IPS-18a (cell line): ENCODE data around the gene NRAP.
A peak's percentile ranks its signal among the peaks of the same experiment; 100 is the strongest.

Experiments used
- H3K27ac ChIP-seq: one replicate; pipeline ENCODE4 v1.5.1; 2013; ENCODE audit warnings: low read length
- H3K27me3 ChIP-seq: one replicate; pipeline ENCODE4 v1.6.1; 2013; ENCODE audit warnings: mild to moderate bottlenecking, low read length; ENCODE audit not compliant: control insufficient read depth, insufficient read depth
- H3K36me3 ChIP-seq: one replicate; pipeline ENCODE4 v1.6.1; 2013; ENCODE audit warnings: low read depth, low read length; ENCODE audit not compliant: control insufficient read depth
- H3K4me1 ChIP-seq: one replicate; pipeline ENCODE4 v1.6.1; 2013; ENCODE audit warnings: low read depth, low read length; ENCODE audit not compliant: control insufficient read depth
- H3K4me3 ChIP-seq: one replicate; pipeline ENCODE4 v1.5.1; 2013; ENCODE audit warnings: low read length
- H3K9ac ChIP-seq: one replicate; pipeline ENCODE4 v1.6.1; 2013; ENCODE audit warnings: mild to moderate bottlenecking, low read length, moderate library complexity
- H3K9me3 ChIP-seq: one replicate; pipeline ENCODE4 v1.6.1; 2013; ENCODE audit warnings: low read depth, low read length; ENCODE audit not compliant: control insufficient read depth

Gene NRAP

GRCh38 chr10:113616244-113617074 lies 47.4 kb downstream of the NRAP start:
- H3K27ac ChIP-seq, result no peak overlapping the region
- H3K4me1 ChIP-seq, result peaks cover 55% of the 10 kb centered on the region
- no peaks in the 10 kb centered on the region for H3K9me3 ChIP-seq
- peaks cover 17% of the 10 kb centered on the region for H3K27me3 ChIP-seq
- H3K4me3 ChIP-seq, result peak overlapping the region; percentile 37
- H3K36me3 ChIP-seq, result no peaks in the 10 kb centered on the region
- no peak overlapping the region for H3K9ac ChIP-seq

GRCh38 chr10:113613977-113614690 lies 49.7 kb downstream of the NRAP start:
- H3K27ac ChIP-seq, result no peak overlapping the region
- peaks cover 17% of the 10 kb centered on the region for H3K27me3 ChIP-seq
- no peak overlapping the region for H3K4me3 ChIP-seq
- peaks cover 39% of the 10 kb centered on the region for H3K4me1 ChIP-seq
- H3K9ac ChIP-seq, result no peak overlapping the region
- no peaks in the 10 kb centered on the region for H3K9me3 ChIP-seq
- H3K36me3 ChIP-seq, result no peaks in the 10 kb centered on the region

- peaks cover 17% of the 10 kb centered on the region for H3K27me3 ChIP-seq
- H3K36me3 ChIP-seq, result no peaks in the 10 kb centered on the region
- H3K4me3 ChIP-seq, result no peak overlapping the region
- no peaks in the 10 kb centered on the region for H3K9me3 ChIP-seq
- H3K4me1 ChIP-seq, result peaks cover 39% of the 10 kb centered on the region
- no peak overlapping the region for H3K27ac ChIP-seq
- H3K9ac ChIP-seq, result no peak overlapping the region
Measured at GRCh38 chr10:113613427-113613826, 50.4 kb downstream of the NRAP start.

- Histone ChIP-seq H3K4me3 (no peak overlapping the region), H3K9ac (no peak overlapping the region), H3K4me1 (peaks cover 33% of the 10 kb centered on the region), H3K9me3 (no peaks in the 10 kb centered on the region), H3K27me3 (peaks cover 17% of the 10 kb centered on the region), H3K36me3 (no peaks in the 10 kb centered on the region), H3K27ac (no peak overlapping the region)
Measured at GRCh38 chr10:113612154-113612553, 51.7 kb downstream of the NRAP start.

DNA sequence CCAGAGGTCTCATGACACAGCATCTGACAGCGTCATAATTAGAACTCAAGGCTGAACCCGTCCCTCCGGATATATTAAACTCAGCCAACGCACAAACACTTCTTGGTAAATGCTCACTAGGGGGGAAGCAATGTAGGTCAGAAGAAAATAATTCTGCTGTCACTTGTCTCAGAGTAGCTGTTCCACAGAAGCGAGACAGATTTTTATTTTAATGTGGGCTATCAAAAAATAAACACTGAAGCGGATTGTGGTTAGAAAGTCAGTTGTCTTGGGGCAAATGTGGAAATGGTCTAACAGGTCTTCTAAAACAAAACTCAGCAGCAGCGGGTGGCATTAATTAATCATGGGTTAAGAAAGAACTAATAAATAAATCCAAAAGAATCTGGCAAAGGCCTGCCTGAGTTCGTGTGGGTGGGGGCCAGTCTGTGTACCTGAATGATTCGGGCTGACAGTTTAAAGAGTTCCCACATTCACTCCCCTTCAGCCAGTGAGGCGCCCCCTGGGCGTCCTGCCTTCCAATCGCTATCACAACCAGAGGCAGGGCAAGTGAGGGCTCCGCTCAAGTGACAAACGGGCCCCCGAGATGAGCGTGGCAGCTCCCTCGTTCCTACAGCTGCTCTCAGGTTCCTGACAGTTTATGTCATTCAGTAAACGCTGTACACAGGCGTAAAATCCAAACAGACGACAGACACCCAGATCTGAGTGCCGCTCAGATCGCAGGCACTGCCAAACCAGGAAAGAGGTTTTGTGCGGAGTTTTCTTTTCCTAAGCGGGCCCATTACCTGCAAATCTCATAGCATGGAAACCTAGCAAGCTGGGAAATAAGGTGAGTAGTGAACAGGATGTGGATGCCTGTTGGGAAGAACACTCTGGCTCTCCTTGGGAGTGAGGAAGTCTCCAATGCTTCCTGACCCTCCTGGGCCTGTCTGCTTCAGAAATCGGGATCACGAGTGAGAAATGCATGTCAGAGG lies 52.9 kb downstream of the NRAP start:
- Histone ChIP-seq H3K9me3 (no peaks in the 10 kb centered on the region), H3K27me3 (peaks cover 17% of the 10 kb centered on the region), H3K36me3 (no peaks in the 10 kb centered on the region), H3K9ac (no peak overlapping the region), H3K27ac (no peak overlapping the region), H3K4me1 (peaks cover 21% of the 10 kb centered on the region), H3K4me3 (no peak overlapping the region)

GRCh38 chr10:113609704-113610108 lies 54.1 kb downstream of the NRAP start:
- H3K4me3 ChIP-seq, result no peak overlapping the region
- no peak overlapping the region for H3K9ac ChIP-seq
- H3K27me3 ChIP-seq, result peaks cover 10% of the 10 kb centered on the region
- peaks cover 13% of the 10 kb centered on the region for H3K4me1 ChIP-seq
- H3K9me3 ChIP-seq, result no peaks in the 10 kb centered on the region
- H3K36me3 ChIP-seq, result no peaks in the 10 kb centered on the region
- no peak overlapping the region for H3K27ac ChIP-seq

DNA sequence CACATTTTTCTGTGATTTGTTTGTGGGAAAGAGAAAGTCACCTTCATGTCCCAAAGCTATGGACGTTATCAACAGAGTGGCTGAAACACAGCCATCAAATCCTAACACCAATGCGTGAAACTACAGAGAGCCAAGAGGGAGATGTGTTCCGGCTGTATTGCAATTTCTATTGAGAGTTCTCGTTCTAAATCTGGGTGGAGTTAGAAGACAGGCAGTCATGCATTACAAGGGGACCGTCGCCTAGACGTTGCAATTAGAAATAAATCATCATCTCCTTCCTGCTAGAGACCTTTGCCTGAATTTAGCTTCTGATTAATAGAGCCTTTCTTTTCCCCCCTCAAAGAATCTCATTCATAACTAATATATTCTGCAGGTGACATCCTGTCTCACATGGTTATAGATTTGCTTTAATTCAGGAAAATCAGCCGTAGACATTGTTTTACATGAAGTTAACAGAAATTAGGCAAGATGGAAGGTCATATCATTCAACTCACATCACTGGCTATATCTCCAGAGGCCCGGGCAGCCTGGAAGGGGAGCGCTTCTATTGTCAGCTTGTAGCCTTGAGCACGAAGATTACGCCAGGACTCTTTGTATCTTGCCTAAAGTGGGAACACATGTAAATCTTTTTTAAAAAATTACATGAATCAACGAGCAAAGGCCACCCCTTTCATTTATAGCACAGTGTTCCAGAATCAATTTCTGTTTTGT lies 58.4 kb downstream of the NRAP start:
- Histone ChIP-seq H3K4me3 (no peak overlapping the region), H3K9me3 (no peaks in the 10 kb centered on the region)

GRCh38 chr10:113604572-113604971 lies 59.3 kb downstream of the NRAP start:
- no peak overlapping the region for H3K27ac ChIP-seq
- H3K27me3 ChIP-seq, result no peaks in the 10 kb centered on the region
- no peaks in the 10 kb centered on the region for H3K4me1 ChIP-seq
- no peaks in the 10 kb centered on the region for H3K36me3 ChIP-seq
- H3K9me3 ChIP-seq, result no peaks in the 10 kb centered on the region
- H3K9ac ChIP-seq, result no peak overlapping the region
- no peak overlapping the region for H3K4me3 ChIP-seq

More for the DNA sequence above, 58.4 kb downstream of the NRAP start:
- H3K4me1 ChIP-seq, result no peaks in the 10 kb centered on the region
- no peak overlapping the region for H3K27ac ChIP-seq
- H3K36me3 ChIP-seq, result no peaks in the 10 kb centered on the region
- no peak overlapping the region for H3K9ac ChIP-seq
- no peaks in the 10 kb centered on the region for H3K27me3 ChIP-seq

- Histone ChIP-seq H3K9me3 (no peaks in the 10 kb centered on the region), H3K27ac (no peak overlapping the region), H3K9ac (no peak overlapping the region), H3K4me1 (no peaks in the 10 kb centered on the region), H3K27me3 (no peaks in the 10 kb centered on the region), H3K36me3 (no peaks in the 10 kb centered on the region), H3K4me3 (no peak overlapping the region)
Measured at GRCh38 chr10:113603057-113603777, 60.6 kb downstream of the NRAP start.

GRCh38 chr10:113600569-113600968 lies 63.3 kb downstream of the NRAP start:
- H3K9ac ChIP-seq, result no peak overlapping the region
- H3K4me3 ChIP-seq, result no peak overlapping the region
- H3K4me1 ChIP-seq, result no peaks in the 10 kb centered on the region
- no peaks in the 10 kb centered on the region for H3K27me3 ChIP-seq
- no peak overlapping the region for H3K27ac ChIP-seq
- no peaks in the 10 kb centered on the region for H3K9me3 ChIP-seq
- no peaks in the 10 kb centered on the region for H3K36me3 ChIP-seq
